Stimulated activated CD4-positive, alpha-beta T cell treated with anti-CD3 and anti-CD28 coated beads, Interleukin-1b, Interleukin-23, amount 100 ng/mL, for 48 hours (primary cell): ENCODE measurements around the gene FGF4.

Experiments
- DNase-seq: peaks from one replicate; pipeline ENCODE4 v3.0.0-alpha.2; 2020

The FGF4 gene

DNA sequence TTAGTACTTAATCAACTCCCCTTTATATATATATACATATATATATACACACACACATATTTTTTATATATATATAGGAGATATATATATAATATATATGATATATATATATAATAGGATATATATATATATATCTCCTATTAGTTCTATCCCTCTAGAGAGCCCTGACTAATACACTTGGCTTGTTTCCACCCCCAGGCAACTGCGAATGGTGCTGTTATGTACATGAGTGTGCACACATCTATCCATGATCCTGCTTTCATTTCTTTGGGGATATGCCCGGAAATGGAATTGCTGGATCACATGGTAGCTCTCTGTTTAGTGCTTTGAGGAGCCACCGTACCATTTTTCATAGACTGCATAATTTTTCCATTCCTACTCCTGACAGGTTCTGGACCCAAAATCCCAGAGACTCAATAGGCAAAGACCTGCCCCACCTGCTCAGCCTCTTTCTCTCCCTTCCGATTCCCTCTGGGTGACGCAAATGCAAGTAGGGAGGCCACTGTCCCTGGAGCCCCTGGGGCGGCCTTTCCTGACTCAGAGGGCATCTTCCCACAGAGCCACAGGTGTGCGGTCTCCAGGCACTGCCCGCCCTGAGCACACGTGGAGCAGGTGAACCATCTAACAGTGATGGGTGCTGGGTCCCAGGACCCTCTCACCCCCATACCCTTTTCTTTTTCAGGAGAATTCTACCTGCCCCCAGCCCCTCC lies 32.1 kb upstream of the FGF4 start:
- DNase-seq = no peak

DNA sequence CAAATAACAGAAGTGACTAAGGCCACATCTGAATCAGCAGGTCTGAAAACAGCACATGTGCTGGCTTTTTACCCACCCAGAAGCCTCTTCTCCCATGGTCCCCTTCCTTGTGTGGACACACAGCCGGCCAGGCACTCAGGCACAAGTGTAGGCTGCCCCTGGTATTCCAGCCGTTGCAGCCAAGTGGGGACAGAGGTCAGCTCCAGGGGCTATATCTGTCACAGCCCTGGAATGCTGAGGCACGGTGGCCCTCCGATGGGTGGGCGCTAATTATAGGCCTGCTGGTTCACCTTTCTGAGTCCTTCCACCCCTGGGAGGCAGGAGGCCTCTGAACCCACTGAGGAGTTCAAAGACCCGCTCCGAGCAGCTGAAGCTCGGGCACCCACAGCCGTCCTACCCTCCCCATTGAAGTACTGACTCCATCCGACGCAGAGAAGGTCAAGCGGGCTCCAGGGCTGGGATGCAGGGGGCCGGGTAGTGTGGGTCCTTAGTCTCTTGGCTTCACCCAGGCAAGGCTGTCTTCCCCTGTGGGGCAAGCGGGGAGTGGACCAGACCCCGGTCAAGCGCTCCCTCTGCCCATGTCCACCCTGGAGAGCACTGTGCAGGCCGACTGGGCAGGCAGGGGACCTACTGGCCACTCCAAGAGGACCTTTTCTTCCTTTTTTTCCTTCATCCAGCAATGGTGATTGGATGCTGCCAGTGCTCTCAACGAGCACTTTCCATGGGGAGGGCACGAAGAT lies 29.8 kb upstream of the FGF4 start:
- no peak for DNase-seq

DNA sequence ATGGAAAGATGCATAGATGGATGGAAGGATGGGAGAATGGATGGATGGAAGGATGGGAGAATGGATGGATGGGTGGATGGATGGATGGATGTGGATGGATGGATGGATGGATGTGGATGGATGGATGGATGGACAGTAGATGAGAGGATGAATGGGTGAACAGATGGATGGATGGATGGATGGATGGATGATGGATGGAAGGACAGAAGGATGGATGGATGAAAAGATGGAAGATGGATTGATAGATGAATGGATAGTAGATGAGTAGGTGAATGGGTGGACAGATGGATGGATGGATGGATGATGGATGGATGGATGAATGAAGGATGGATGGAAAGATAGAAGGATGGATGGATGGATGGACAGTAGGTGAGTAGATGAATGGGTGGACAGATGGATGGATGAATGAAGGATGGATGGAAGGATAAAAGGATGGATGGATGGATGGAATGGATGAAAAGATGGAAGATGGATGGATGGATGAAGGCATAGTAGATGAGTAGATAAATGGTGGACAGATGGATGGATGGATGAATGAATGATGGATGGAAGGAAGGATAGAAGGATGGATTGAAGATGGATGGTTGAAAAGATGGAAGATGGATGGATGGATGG lies 28.6 kb upstream of the FGF4 start:
- DNase-seq = no peak

DNA sequence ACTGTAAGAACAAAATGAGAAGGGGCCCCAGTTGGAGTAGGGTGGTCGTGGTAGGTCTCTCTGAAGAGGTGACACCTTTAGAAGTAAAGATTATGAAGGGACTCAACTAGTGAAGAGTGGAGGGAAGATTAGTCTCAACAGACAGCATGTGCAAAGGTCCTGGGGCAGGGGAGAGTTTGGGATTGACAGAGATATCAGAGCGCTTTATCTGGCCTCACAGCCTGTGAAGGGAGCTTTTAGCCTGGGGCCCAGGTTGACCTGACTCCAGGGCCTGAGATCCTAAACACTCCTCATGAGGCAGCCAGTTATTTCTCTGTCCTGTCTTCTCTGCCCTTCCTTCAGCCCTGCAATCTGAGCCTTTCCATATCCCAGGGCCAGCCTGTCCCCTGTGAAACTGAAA lies 27.9 kb upstream of the FGF4 start:
- no peak for DNase-seq

DNA sequence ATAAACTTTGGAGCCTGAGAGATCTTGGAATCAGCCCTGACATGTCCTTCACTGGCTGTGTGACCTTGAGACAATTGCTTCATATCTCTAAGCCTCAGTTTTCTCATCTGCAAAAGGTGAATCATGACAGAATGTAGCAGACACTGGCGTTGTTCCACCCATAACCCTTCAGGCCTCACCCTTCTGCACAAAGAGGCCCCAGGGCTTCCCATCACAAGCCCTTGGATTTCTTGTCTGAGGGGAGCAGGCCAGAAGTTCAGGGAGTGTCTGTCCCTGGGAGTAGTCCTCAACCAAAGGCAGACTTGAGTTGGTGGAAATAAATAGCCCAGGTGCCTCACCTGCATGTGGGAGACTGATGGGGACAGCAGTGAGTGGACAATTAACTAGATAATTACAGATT lies 27.4 kb upstream of the FGF4 start:
- DNase-seq = no peak

DNA sequence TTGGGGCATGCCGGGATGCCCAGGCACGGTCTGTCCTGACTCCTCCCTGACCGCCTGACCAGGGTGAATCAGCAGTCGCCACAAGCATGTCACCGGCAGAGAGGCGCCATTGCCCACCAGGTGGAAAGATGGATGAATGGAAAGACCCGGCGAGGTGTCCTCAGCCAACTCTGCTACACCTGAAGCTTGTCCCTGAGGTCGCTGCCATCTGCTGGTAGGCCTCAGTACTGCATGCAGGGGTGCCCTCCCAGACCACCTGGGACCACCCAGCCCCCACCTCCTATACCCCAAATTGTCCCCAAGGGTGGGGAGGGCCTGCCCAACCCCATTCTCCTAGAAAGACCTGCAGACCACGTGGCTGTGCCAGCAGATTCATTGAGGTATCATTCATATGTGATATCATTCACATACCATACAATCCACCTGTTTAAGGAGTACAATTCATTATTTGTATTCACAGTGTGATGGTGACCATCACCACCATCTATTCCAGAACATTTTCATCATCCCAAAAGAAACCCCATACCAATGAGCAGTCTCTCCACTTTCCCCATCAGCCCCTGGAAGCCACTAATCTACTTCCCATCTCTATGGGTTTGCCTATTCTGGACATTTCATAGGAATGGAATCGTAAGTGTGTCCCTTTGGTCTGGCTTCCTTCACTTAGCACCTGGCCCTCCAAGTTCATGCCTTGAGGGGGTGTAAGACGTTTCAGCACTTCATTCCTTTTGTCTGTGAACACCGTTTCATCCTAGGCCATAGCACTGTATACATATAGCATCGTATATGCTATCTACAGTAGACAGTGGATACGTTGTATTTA lies 26.6 kb upstream of the FGF4 start:
- DNase-seq = peak; percentile 27

DNA sequence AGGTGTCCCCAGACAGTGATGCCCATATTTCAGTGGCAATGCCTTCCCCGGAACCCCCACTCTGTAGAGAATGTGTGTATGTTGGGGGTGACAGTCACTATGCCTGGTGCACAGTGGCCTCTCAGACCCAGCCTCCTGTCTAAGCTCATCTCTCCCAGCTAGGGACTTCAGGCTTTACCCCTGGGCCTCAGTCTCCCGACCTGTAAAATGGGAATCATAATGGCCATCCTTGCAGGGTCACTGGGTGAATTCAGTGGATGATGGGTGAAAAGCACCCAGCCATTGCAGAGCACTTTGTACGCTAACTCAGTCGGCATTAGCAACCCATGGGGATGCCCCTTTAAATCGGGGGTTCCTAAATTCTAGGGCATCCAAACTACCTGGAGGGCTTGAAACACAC lies 25.1 kb upstream of the FGF4 start:
- no peak for DNase-seq

DNA sequence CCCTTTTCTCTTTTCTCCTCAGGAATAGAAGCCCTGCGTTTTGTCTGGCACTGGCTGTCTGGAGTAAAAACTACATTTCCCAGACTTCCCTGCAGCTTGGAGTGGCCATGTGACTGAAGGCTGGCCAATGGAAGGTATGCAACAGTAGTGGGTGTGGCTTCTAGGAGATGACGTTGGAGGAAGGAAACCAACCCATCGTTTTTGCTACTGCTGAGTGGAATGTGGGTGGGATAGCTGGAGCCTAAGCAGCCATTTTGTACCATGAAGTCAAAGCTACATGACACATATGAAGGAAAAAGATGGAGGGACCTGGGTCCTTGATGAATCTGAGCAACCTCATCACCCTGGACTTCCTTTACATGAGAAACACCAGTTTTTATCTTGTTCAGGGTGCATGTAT lies 24.4 kb upstream of the FGF4 start:
- DNase-seq = no peak

DNA sequence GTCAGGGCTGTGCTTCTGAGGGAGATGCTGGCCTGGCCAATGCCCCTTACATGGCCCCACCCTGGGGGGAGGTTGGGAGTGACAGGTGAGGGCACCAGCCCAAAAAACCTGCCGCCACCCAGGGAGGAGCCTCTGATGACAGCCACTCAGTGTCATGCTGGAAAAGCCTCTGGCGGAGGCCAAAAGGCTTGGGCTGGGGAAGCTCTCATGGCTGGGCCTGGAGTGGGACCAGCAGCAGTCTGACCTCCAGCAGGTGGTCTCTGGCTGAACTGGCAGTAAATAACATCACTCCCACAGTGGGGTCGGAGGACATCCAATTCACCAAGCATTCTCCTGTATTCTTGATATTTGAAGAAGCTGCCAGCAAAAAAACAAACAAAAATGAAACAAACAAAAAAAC lies 24.0 kb upstream of the FGF4 start:
- no peak for DNase-seq

DNA sequence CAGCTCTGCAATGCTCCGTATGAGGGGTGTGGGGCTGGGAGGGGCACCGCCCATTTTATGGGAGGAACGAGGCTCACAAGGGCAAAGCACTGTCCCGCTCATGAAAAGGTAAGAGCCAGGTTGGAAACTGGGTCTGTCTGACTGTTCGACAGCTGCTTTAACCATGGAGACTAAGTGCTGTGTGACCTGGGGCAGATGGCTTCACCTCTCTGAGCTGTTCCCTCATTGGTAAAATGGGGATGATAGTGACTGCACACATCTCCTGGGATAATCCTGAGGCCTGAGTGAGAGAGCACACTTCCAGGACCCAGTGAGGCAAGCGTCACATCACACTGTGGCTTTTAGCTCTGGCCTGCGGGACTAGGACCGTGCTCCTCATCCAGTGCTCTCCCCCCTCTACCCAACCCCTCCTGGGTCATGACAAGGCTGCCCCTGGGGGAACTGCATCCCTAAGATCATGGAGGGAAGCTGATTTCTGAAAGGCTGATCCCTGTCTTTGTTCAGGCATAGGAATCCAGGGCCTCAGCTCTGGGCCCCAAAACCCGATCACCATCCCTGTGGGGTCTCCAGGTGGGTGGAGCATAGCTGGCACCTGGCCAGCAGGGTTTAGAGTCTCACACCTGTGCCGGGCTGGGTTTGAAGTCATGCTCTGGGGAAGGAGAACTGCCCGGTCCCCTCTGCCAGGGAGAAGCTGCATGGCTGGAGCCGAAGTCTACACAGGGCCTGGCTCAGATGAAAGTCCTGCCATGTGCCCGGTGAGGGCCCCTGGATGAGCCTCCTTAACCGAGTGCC lies 22.8 kb upstream of the FGF4 start:
- no peak for DNase-seq

DNA sequence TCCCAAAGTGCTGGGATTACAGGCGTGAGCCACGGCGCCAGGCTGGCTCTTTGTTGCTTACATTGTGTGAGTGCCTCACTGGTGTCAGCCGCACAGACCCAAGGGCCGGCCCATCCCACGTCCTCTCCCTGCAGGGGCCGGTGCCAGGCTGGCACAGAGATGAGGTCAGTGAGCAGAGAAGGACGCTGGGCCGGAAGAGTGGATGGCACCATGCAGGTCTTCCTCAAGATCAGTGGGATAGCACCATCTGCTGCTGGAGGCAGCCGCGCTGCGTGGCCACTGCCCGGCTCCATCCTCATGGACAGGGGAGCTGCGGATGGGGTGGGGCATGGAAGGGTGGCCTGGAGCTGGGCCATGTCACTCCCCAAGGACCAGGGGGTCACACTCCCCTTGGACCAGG lies 22.0 kb upstream of the FGF4 start:
- DNase-seq = no peak

DNA sequence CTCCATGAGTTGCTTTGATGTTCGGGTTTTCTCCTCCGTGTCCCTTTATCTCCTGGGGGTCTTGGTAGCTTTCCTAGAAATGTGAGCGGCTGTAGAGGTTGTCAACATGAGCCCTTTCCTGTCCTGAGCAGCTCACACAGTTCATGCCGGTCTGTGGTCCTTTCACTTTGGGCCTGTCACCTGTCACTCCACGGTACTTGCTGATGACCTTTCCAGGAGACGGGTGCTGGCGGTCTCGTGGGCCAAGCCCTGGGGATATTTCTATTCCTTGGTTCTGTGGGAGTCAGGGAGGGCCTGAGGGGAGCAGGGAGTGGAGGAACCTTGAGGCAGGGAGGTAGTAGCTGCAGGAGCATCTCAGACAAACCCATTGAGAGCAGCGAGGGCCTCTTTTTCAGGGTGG lies 20.9 kb upstream of the FGF4 start:
- no peak for DNase-seq

DNA sequence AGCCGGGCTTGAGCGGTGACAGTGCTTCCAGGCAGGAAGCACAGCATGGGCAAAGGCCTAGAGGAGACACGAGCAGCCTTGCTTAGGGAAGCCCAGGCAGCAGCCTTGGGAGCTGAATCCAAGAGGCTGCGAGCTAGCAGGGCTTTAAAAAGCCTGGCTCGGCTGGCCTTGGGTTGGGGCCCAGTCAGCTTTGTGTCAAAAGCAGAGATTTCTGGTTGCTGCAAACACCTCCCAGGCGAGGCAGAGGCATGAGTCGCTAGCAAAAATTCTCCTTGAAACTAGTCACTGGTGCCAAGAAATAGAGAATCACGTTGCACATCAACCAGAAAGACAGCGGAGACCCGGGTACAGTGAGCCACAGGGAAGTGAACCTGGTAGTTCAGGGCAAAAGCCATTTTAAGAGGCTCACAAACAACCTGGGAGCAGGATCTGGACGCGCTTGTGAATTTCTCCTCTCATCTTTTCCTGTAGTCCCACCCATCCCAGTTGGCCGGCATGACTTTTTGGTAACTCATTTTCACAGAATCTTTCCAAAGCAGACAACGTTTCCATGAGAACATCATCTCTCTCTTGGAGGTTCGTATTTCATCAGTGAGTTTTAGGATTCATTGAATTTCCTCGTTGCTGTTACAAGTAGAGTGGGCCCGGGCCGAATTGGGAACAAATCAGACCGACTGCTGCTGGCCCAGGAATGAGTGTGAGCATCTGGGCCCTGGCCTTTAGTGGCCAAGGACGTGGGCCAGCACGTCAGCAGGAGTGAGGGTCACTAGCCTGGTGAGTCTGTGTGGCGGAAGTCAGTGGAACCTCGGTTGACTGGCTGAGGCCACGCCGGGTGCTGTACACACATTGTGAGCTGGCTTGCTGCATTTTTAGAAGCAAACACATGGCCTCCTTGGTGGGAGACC lies 16.4 kb upstream of the FGF4 start:
- no peak for DNase-seq

DNA sequence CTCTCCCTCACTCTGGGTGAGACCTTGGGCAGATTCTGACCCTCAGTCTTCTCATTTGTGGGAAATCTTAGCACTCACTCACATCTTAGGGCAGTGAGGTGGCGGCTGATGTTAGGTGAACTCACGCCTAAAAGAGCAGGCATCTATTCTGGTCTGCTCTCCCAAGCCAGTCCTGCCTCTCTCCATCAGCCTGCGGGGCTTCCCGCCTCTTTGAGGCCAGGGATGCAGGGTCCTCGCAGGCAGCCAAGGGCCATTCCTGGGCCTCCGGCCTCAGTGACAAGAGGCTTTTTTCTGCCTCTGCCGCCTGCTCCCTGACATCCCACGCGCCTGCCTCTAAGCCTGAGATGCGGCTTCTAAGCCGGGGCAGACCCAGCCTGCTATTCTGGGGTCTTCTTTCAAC lies 13.8 kb upstream of the FGF4 start:
- DNase-seq = no peak

DNA sequence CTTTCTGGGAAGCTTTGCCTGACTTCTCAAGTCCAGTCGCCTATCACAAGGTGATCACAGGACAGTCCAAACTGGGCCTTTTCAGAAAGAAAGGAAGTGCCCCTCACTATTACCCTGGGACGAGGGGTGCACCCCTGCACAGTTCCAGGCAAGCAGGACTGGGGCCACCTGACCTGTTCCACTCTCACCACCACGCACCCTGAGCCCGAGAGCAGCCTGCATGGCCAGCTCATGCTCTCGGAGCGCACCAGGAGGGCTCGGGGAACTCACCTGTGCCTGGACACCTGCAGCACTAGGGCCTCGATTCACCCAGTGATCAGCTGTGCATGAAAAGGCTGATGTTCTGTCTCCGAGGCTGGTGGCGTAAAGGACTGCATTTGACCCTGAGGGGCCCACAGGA lies 12.8 kb upstream of the FGF4 start:
- DNase-seq = no peak

DNA sequence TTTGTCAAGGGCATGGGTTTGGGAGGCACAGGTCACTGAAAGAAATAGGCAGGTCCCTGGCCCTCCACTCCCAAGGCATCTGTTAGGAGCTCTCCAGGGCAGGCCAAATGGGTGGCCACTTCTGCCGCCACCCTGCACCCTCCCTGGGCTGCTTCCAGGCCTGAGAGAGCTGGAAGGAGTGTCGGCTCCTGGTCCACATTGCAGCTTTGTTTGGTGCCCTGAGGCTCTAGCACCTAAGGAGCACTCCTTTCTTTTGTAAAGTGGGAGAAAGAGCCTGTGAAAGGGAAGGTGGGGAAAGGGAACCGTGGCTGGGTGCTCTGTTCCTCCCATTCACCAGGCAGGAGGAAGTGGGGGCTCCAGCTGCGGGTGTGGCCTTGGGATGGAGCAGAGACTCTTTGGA lies 12.3 kb upstream of the FGF4 start:
- DNase-seq = no peak

DNA sequence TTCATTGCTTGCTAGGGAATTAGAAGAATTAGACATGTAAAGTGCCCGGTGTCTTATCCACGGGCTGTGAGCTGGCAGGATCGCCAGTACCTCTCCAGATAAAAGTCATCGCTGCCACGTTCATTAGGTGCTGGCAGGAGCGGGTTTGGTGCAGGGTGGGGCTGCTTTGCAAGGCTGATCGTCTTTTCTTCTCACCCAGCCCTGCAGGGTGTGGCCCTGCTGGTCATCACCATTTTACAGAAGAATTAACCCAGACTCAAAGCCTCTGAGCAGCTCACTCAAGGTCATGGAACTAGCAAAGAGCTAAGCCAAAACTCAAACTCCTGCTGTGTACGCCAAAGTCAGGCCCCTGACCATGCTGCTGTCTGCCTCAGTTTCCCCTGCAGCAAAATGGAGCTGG lies 6.1 kb upstream of the FGF4 start:
- no peak for DNase-seq

DNA sequence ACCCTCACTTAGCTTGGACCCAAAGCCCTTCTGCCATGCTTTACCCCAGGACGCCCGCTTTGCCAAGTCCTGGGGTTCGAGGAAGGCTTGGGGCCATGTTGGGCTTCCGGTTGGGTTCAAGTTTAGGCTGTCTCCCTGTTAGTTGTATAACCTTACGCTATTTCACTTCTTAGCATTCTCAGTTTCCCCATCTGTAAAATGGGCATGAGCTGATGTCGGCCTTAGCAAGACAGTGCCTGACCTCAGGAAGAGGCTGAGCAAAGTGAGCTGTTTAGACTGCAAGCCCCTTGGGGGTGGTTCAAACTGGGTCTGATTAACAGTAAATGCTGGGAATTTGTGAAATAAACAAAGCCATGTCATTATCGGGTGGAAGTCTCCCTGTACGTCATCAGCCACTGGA lies 3.2 kb upstream of the FGF4 start:
- DNase-seq = no peak

DNA sequence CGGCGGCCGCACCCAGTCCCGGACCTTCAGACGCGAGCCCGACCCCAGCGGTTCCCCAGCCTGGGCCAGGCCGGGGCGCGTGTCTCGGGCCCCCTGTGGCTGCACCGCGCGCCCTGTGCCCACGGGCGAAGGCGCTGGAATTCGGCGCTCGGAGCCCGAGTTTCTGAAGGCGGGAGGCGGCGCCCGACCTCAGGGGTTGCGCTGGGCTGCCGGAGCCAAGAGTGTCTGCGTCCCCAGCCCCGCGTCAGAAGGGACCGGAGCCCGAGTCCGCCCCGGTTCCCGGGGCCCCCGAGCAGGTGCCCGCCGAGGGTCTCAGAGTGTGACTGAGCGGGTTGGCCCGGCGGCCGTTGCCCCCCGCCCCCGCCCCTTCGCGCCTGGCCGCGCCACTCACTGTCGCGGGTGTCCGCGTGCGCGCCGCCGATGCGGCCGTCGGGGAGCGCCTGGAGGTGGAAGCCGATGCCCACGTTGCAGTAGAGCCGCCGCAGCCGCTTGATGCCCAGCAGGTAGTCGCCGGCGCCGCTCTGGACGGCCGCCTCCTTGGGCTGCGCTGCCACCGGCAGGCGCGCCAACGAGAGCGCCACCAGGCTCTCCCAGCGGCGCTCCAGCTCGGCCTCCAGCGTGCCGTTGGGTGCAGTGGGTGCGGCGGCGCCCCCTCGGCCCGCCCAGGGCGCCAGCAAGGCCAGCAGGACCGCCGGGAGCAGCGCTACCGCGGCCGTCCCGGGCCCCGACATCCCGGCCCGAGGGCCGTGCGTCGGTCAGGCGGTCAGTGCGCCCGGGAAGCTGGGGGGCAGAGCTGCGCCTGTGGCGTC lies 583 bp downstream of the FGF4 start:
- no peak for DNase-seq

DNA sequence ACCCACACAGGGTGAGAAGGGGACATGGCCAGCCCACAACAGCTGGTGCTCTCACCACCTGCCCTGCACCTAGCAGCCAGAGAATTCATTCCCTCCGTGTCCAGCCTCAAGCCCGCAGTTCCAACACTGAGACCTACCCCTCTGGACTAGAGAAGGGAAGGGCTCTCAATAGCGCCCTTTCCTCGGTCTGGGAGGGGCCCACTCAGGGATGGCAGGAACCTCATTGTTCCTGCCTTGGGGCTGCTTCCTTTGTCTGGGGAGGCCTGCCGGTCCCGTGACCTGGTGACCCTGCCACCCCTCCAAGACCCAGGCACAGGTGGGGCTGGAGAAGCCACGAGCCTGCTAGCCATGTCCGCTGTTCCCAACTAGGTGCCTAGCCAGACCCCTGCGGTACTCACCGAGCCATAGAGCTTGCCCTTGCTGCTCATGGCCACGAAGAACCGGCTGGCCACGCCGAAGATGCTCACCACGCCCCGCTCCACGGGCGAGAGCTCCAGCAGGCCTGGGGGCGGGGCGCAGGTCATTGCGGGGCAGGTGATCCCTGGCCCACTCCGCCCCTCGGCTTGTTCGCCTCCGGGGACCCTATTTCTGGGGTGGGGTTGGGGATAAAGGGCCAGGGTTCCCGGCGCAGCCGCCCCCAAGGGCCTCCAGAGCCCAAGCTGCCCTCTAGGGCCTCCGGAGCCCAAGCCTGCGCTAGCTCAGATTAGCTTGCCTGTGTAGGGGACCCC lies 1.4 kb downstream of the FGF4 start:
- DNase-seq = no peak
